Pulmonary artery endothelial cell (primary cell): ENCODE results near the gene USF1. TPM values are rescaled to one million over a fixed set of nuclear protein-coding genes. Genes with fewer than 3 reads are reported as not detected.
"Not testable (repeated sequence)": the region's sequence is repeated elsewhere in the genome, so short reads cannot be mapped to it uniquely, and the experiment has no call there.

Experiments
- DNase-seq: peaks from one replicate; pipeline ENCODE4 v3.0.0-alpha.2; 2011; ENCODE audit warnings: low read depth, low spot score
- total RNA-seq: library from RNA; depleted of rRNA; stranded (reverse); fragments of >200 nt; gene quantifications from 2 replicates; pipeline ENCODE4 v1.2.3, GENCODE V29; 2014

USF1 gene
- total RNA-seq, 1 donor from 2014 or later = 95.7 TPM

GRCh38 chr1:160992036-160992435, 53.7 kb downstream of the USF1 start:
- not testable (repeated sequence) for DNase-seq

Other genes with a start within 250 kb of the USF1 start
- gene LY9, start 249.8 kb downstream of the USF1 start, total RNA-seq = not detected in 2 replicates
- gene CD244, start 183.1 kb downstream of the USF1 start, total RNA-seq = not detected in 2 replicates
- 0.32 TPM in 1 of 2 replicates, not detected in the other for gene ITLN1, start 160.8 kb downstream of the USF1 start, total RNA-seq
- gene ITLN2, start 91.2 kb downstream of the USF1 start, total RNA-seq = not detected in 2 replicates
- gene F11R, start 24.8 kb downstream of the USF1 start, total RNA-seq = 242 and 246 TPM in 2 replicates
- 19.1 and 44.2 TPM in 2 replicates for gene TSTD1, start 7.0 kb downstream of the USF1 start, total RNA-seq
- gene ARHGAP30, start 23.9 kb upstream of the USF1 start, total RNA-seq = 0.04 TPM in 1 of 2 replicates, not detected in the other
- 0.14 and 0.53 TPM in 2 replicates for gene NECTIN4, start 43.6 kb upstream of the USF1 start, total RNA-seq
- 0.60 and 0.86 TPM in 2 replicates for gene KLHDC9, start 52.4 kb upstream of the USF1 start, total RNA-seq
- 56.3 and 93.2 TPM in 2 replicates for gene PFDN2, start 72.1 kb upstream of the USF1 start, total RNA-seq
- gene NIT1, start 72.1 kb upstream of the USF1 start, total RNA-seq = 11.3 and 14.3 TPM in 2 replicates
- gene DEDD, start 86.7 kb upstream of the USF1 start, total RNA-seq = 38.8 and 56.2 TPM in 2 replicates
- 124 and 130 TPM in 2 replicates for gene UFC1, start 108.0 kb upstream of the USF1 start, total RNA-seq
- 4.6 and 8.3 TPM in 2 replicates for gene USP21, start 113.5 kb upstream of the USF1 start, total RNA-seq
- gene PPOX, start 120.4 kb upstream of the USF1 start, total RNA-seq = 16.0 and 19.1 TPM in 2 replicates
- gene B4GALT3, start 131.5 kb upstream of the USF1 start, total RNA-seq = 24.7 and 25.9 TPM in 2 replicates
- gene ADAMTS4, start 153.1 kb upstream of the USF1 start, total RNA-seq = 26.8 and 43.7 TPM in 2 replicates
- 200 and 232 TPM in 2 replicates for gene NDUFS2, start 156.4 kb upstream of the USF1 start, total RNA-seq
- 0.26 and 0.49 TPM in 2 replicates for gene FCER1G, start 169.3 kb upstream of the USF1 start, total RNA-seq
- not detected in 2 replicates for gene APOA2, start 177.7 kb upstream of the USF1 start, total RNA-seq
- gene TOMM40L, start 180.1 kb upstream of the USF1 start, total RNA-seq = 20.4 and 29.7 TPM in 2 replicates
- not detected in 2 replicates for gene NR1I3, start 192.2 kb upstream of the USF1 start, total RNA-seq
- not detected in 2 replicates for gene PCP4L1, start 212.8 kb upstream of the USF1 start, total RNA-seq